ENCODE measurements around the gene KIDINS220.

The KIDINS220 gene

DNA sequence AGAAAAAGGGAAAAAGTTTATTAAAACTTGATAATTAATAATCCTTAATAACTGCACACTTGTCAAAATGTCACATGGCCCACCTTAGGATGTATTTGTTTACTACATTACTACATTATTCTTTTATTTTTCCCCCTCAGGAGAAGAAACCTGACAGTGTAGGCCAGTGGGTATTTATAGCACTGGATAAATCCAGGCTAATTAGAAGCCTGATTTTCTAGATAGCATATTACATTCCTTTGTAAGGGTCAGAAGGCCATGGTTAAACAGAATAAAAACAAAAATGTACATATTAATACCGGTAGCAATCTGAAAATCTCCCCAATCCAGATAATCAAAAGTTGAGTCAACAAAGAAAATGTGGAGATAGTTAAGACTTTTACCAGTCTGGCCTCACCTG lies 21.5 kb upstream of the KIDINS220 start:
- Histone ChIP-seq H2AFZ (ENCODE audit: low read depth, low read length) (no peak overlapping the region), H2AK5ac (ENCODE audit: low read length, severe bottlenecking) (no peak overlapping the region)

DNA sequence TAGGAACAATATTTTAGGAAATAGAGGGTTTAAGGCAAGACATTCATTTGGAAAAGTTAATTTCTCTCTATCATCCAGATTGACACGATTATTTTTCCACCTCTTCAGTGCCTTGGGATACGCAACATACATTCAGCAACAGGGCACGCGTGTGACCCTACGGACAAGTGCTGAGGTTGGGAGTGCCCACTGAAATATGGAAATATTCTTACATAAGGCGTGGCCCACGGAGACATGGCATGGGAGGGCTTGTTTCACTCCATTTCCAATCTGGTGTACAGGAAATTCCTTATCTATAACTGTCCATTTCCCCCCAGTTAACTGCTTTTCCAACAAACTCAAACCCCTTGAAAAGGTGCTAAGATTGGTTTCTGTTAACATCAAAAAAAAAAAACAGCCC lies 20.9 kb upstream of the KIDINS220 start:
- WGBS = 98% methylated on average over 7 of the region's 7 CpGs
- H3K18ac ChIP-seq (ENCODE audit: low read depth in 1 of 2, low read length in 2 of 2) = no peak overlapping the region

More for the DNA sequence above, 21.5 kb upstream of the KIDINS220 start:
- WGBS = no CpG with 5 or more reads among the region's 1 CpG
- no peak for DNase-seq
- Histone ChIP-seq H4K91ac (ENCODE audit: low read length) (no peak overlapping the region), H3K18ac (ENCODE audit: low read depth in 1 of 2, low read length in 2 of 2) (no peak overlapping the region), H3K4me3 (ENCODE audit: insufficient read depth in 1 of 2, low read depth in 1 of 2, low read length in 2 of 2) (no peak overlapping the region), H3K36me3 (ENCODE audit: control insufficient read depth in 1 of 2, insufficient read depth in 2 of 2, low read depth in 1 of 2, low read length in 2 of 2) (peaks cover 3 to 36% of the 10 kb centered on the region in 2 experiments), H3K23ac (ENCODE audit: low read length in 2 of 2) (no peak overlapping the region), H2BK5ac (ENCODE audit: low read depth, low read length, poor library complexity, severe bottlenecking) (no peak overlapping the region), H3K9ac (ENCODE audit: low read length) (no peak overlapping the region), H4K8ac (ENCODE audit: low read length) (no peak overlapping the region), H3K14ac (ENCODE audit: low read length in 2 of 2) (no peak overlapping the region), H3K4me1 (ENCODE audit: control insufficient read depth, insufficient read depth, low read depth, low read length) (peaks cover 5% of the 10 kb centered on the region), H2BK12ac (ENCODE audit: low read length in 2 of 2) (no peak overlapping the region), H3K4ac (ENCODE audit: low read depth in 1 of 2, low read length in 2 of 2) (no peak overlapping the region), H3K9me3 (ENCODE audit: control insufficient read depth, low read length) (no peaks in the 10 kb centered on the region), H3K27ac (ENCODE audit: low read length, poor library complexity, severe bottlenecking) (no peak overlapping the region), H3K27me3 (ENCODE audit: control insufficient read depth in 1 of 2, insufficient read depth in 1 of 2, low read length in 2 of 2) (no peaks in the 10 kb centered on the region), H3K4me2 (ENCODE audit: low read length, poor library complexity, severe bottlenecking) (no peak overlapping the region), H3K79me1 (replicated peaks; ENCODE audit: low read length, poor library complexity, severe bottlenecking) (peaks cover 1% of the 10 kb centered on the region), H2BK120ac (ENCODE audit: low read depth, low read length) (no peak overlapping the region), H2BK15ac (ENCODE audit: low read depth, poor library complexity, severe bottlenecking) (no peak overlapping the region)

DNA sequence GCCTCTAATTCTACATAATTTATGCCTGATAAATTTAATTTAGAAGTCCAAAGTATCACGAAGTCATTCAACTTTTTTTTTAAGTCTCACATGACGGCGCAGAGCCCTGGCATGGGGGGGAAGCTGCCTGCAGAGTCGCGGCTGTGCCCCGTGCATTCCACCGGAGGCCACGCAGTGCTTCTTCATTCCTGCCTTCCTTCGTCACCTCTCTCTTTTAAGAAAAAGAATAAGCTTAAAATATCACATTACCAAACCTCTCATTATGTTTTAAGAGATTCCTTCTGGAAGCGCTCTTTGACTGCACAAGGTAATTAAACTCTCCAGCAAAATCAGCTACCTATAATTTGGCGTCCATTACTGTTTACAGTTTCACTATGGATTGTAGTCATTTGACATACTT lies 20.3 kb upstream of the KIDINS220 start:
- peaks cover 5% of the 10 kb centered on the region for H3K4me1 ChIP-seq (ENCODE audit: control insufficient read depth, insufficient read depth, low read depth, low read length)
- H2AFZ ChIP-seq (ENCODE audit: low read depth, low read length) = no peak overlapping the region
- H3K9me3 ChIP-seq (ENCODE audit: control insufficient read depth, low read length) = no peaks in the 10 kb centered on the region
- no peak overlapping the region for H3K9ac ChIP-seq (ENCODE audit: low read length)
- H3K23ac ChIP-seq (ENCODE audit: low read length in 2 of 2) = no peak overlapping the region
- H2BK15ac ChIP-seq (ENCODE audit: low read depth, poor library complexity, severe bottlenecking) = no peak overlapping the region
- no peak overlapping the region for H2AK5ac ChIP-seq (ENCODE audit: low read length, severe bottlenecking)
- no peak overlapping the region for H2BK12ac ChIP-seq (ENCODE audit: low read length in 2 of 2)
- no peak for DNase-seq
- no peak overlapping the region for H3K4me2 ChIP-seq (ENCODE audit: low read length, poor library complexity, severe bottlenecking)
- H4K91ac ChIP-seq (ENCODE audit: low read length) = no peak overlapping the region
- H2BK5ac ChIP-seq (ENCODE audit: low read depth, low read length, poor library complexity, severe bottlenecking) = no peak overlapping the region
- H3K36me3 ChIP-seq (ENCODE audit: control insufficient read depth in 1 of 2, insufficient read depth in 2 of 2, low read depth in 1 of 2, low read length in 2 of 2) = peaks cover 3 to 33% of the 10 kb centered on the region in 2 experiments
- H3K27me3 ChIP-seq (ENCODE audit: control insufficient read depth in 1 of 2, insufficient read depth in 1 of 2, low read length in 2 of 2) = no peaks in the 10 kb centered on the region
- H3K79me1 ChIP-seq (replicated peaks; ENCODE audit: low read length, poor library complexity, severe bottlenecking) = peaks cover 1% of the 10 kb centered on the region
- H3K27ac ChIP-seq (ENCODE audit: low read length, poor library complexity, severe bottlenecking) = peak overlapping the region; percentile 95
- no peak overlapping the region for H3K4ac ChIP-seq (ENCODE audit: low read depth in 1 of 2, low read length in 2 of 2)
- H3K14ac ChIP-seq (ENCODE audit: low read length in 2 of 2) = no peak overlapping the region
- H3K4me3 ChIP-seq (ENCODE audit: insufficient read depth in 1 of 2, low read depth in 1 of 2, low read length in 2 of 2) = no peak overlapping the region
- H2BK120ac ChIP-seq (ENCODE audit: low read depth, low read length) = no peak overlapping the region
- H4K8ac ChIP-seq (ENCODE audit: low read length) = no peak overlapping the region
- no peak overlapping the region for H3K18ac ChIP-seq (ENCODE audit: low read depth in 1 of 2, low read length in 2 of 2)
- 94% methylated on average over 10 of the region's 11 CpGs for WGBS

More for the DNA sequence above, 20.9 kb upstream of the KIDINS220 start:
- Histone ChIP-seq H3K9ac (ENCODE audit: low read length) (no peak overlapping the region), H3K79me1 (replicated peaks; ENCODE audit: low read length, poor library complexity, severe bottlenecking) (peaks cover 1% of the 10 kb centered on the region), H3K4me3 (ENCODE audit: insufficient read depth in 1 of 2, low read depth in 1 of 2, low read length in 2 of 2) (no peak overlapping the region), H3K27me3 (ENCODE audit: control insufficient read depth in 1 of 2, insufficient read depth in 1 of 2, low read length in 2 of 2) (no peaks in the 10 kb centered on the region), H3K4ac (ENCODE audit: low read depth in 1 of 2, low read length in 2 of 2) (no peak overlapping the region), H3K4me2 (ENCODE audit: low read length, poor library complexity, severe bottlenecking) (no peak overlapping the region), H3K9me3 (ENCODE audit: control insufficient read depth, low read length) (no peaks in the 10 kb centered on the region), H3K23ac (ENCODE audit: low read length in 2 of 2) (no peak overlapping the region), H3K14ac (ENCODE audit: low read length in 2 of 2) (no peak overlapping the region), H4K8ac (ENCODE audit: low read length) (no peak overlapping the region), H3K27ac (ENCODE audit: low read length, poor library complexity, severe bottlenecking) (peak overlapping the region; percentile 95), H2AFZ (ENCODE audit: low read depth, low read length) (no peak overlapping the region), H2BK12ac (ENCODE audit: low read length in 2 of 2) (no peak overlapping the region), H4K91ac (ENCODE audit: low read length) (no peak overlapping the region), H3K4me1 (ENCODE audit: control insufficient read depth, insufficient read depth, low read depth, low read length) (peaks cover 5% of the 10 kb centered on the region), H3K36me3 (ENCODE audit: control insufficient read depth in 1 of 2, insufficient read depth in 2 of 2, low read depth in 1 of 2, low read length in 2 of 2) (peaks cover 3 to 34% of the 10 kb centered on the region in 2 experiments), H2BK15ac (ENCODE audit: low read depth, poor library complexity, severe bottlenecking) (no peak overlapping the region), H2BK120ac (ENCODE audit: low read depth, low read length) (no peak overlapping the region), H2AK5ac (ENCODE audit: low read length, severe bottlenecking) (peak overlapping the region; percentile 100), H2BK5ac (ENCODE audit: low read depth, low read length, poor library complexity, severe bottlenecking) (peak overlapping the region; percentile 98)
- no peak for DNase-seq

DNA sequence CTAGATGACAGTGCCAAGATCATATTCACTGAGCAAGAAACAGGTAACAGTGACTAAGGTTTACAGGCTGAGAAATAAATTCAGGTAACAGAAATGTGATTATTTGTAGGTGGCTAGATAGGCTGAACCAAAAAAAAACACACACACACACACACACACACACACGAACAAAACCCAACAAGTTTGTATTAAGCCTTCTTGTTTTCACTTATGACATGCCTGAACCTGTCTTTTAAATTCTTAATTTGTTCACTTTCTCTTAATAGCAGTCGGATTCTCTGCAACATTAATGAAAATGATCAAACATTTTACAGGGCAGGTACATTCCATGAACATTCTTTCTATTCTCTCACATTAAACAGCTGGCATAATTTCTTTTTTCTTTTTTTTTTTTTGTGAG lies 18.8 kb upstream of the KIDINS220 start:
- H3K4ac ChIP-seq (ENCODE audit: low read depth in 1 of 2, low read length in 2 of 2) = no peak overlapping the region
- no peak overlapping the region for H3K4me3 ChIP-seq (ENCODE audit: insufficient read depth in 1 of 2, low read depth in 1 of 2, low read length in 2 of 2)
- no peak overlapping the region for H4K8ac ChIP-seq (ENCODE audit: low read length)
- DNase-seq = no peak
- H2BK120ac ChIP-seq (ENCODE audit: low read depth, low read length) = no peak overlapping the region
- H3K36me3 ChIP-seq (ENCODE audit: control insufficient read depth in 1 of 2, insufficient read depth in 2 of 2, low read depth in 1 of 2, low read length in 2 of 2) = peaks cover 0 to 19% of the 10 kb centered on the region in 2 experiments
- H3K4me2 ChIP-seq (ENCODE audit: low read length, poor library complexity, severe bottlenecking) = no peak overlapping the region
- H4K91ac ChIP-seq (ENCODE audit: low read length) = no peak overlapping the region
- peaks cover 1% of the 10 kb centered on the region for H3K79me1 ChIP-seq (replicated peaks; ENCODE audit: low read length, poor library complexity, severe bottlenecking)
- H3K4me1 ChIP-seq (ENCODE audit: control insufficient read depth, insufficient read depth, low read depth, low read length) = peaks cover 7% of the 10 kb centered on the region
- H3K27me3 ChIP-seq (ENCODE audit: control insufficient read depth in 1 of 2, insufficient read depth in 1 of 2, low read length in 2 of 2) = no peaks in the 10 kb centered on the region
- no peak overlapping the region for H2AFZ ChIP-seq (ENCODE audit: low read depth, low read length)
- no peak overlapping the region for H3K18ac ChIP-seq (ENCODE audit: low read depth in 1 of 2, low read length in 2 of 2)
- no peak overlapping the region for H2BK5ac ChIP-seq (ENCODE audit: low read depth, low read length, poor library complexity, severe bottlenecking)
- no peak overlapping the region for H3K27ac ChIP-seq (ENCODE audit: low read length, poor library complexity, severe bottlenecking)
- H2AK5ac ChIP-seq (ENCODE audit: low read length, severe bottlenecking) = no peak overlapping the region
- H2BK12ac ChIP-seq (ENCODE audit: low read length in 2 of 2) = no peak overlapping the region
- H3K14ac ChIP-seq (ENCODE audit: low read length in 2 of 2) = no peak overlapping the region
- 92% methylated on average over 2 of the region's 2 CpGs for WGBS
- H3K9me3 ChIP-seq (ENCODE audit: control insufficient read depth, low read length) = no peaks in the 10 kb centered on the region
- no peak overlapping the region for H2BK15ac ChIP-seq (ENCODE audit: low read depth, poor library complexity, severe bottlenecking)
- H3K9ac ChIP-seq (ENCODE audit: low read length) = no peak overlapping the region
- no peak overlapping the region for H3K23ac ChIP-seq (ENCODE audit: low read length in 2 of 2)
